ENCODE data around the gene ETV6.

Gene ETV6

GRCh38 chr12:11812586-11813437 lies 163.3 kb downstream of the ETV6 start:
- DNase-seq, result no peak

- DNase-seq, result no peak
These were observed 164.0 kb downstream of the ETV6 start for GRCh38 chr12:11813438-11813813.

GRCh38 chr12:11814374-11814773 lies 164.9 kb downstream of the ETV6 start:
- peak; percentile 80 for DNase-seq

- DNase-seq, result no peak
These were observed 165.9 kb downstream of the ETV6 start for GRCh38 chr12:11815397-11815796.

GRCh38 chr12:11819643-11820042 lies 170.2 kb downstream of the ETV6 start:
- no peak for DNase-seq

- DNase-seq, result no peak
These were observed 171.0 kb downstream of the ETV6 start for GRCh38 chr12:11820476-11820875.

- DNase-seq, result no peak
These were observed 172.1 kb downstream of the ETV6 start for GRCh38 chr12:11821386-11822080.

GRCh38 chr12:11822081-11822834 lies 172.8 kb downstream of the ETV6 start:
- DNase-seq, result no peak

GRCh38 chr12:11823043-11823442 lies 173.6 kb downstream of the ETV6 start:
- DNase-seq, result peak; percentile 69

- no peak for DNase-seq
These were observed 174.1 kb downstream of the ETV6 start for GRCh38 chr12:11823593-11823992.

GRCh38 chr12:11824069-11824468 lies 174.6 kb downstream of the ETV6 start:
- DNase-seq, result no peak

- no peak for DNase-seq
These were observed 175.3 kb downstream of the ETV6 start for GRCh38 chr12:11824736-11825135.

GRCh38 chr12:11825278-11825677 lies 175.8 kb downstream of the ETV6 start:
- no peak for DNase-seq

GRCh38 chr12:11826574-11826973 lies 177.1 kb downstream of the ETV6 start:
- DNase-seq, result no peak

- DNase-seq, result no peak
These were observed 177.9 kb downstream of the ETV6 start for GRCh38 chr12:11827091-11828061.

- no peak for DNase-seq
These were observed 180.3 kb downstream of the ETV6 start for GRCh38 chr12:11829764-11830194.

GRCh38 chr12:11830307-11830801 lies 180.9 kb downstream of the ETV6 start:
- DNase-seq, result no peak

GRCh38 chr12:11832093-11832492 lies 182.6 kb downstream of the ETV6 start:
- DNase-seq, result no peak

- DNase-seq, result no peak
These were observed 183.9 kb downstream of the ETV6 start for GRCh38 chr12:11833174-11833895.

GRCh38 chr12:11834104-11834812 lies 184.8 kb downstream of the ETV6 start:
- DNase-seq, result peak; percentile 15

GRCh38 chr12:11834931-11835330 lies 185.5 kb downstream of the ETV6 start:
- DNase-seq, result no peak
